GM23338 (cell line): ENCODE data around the gene PAF1. TPM values are rescaled to one million over a fixed set of nuclear protein-coding genes. Genes with fewer than 3 reads are reported as not detected.

Experiments used
- ATAC-seq: fragments of 200-7000 bp; cut with Tn5 transposase; 3 replicates; pipeline ENCODE4 v1.9.1; 2020
- DNase-seq: peaks from one replicate; pipeline ENCODE4 v3.0.0-alpha.2; 2015; ENCODE audit warnings: low spot score
- H2AFZ ChIP-seq: fragments of 200-600 bp; sonication (generic); 2 replicates; pipeline ENCODE4 v1.8.0; 2016; ENCODE audit warnings: antibody characterized with exemption, mild to moderate bottlenecking, moderate library complexity
- H3F3A ChIP-seq: fragments of 200-600 bp; sonication (generic); replicated peaks from 2 replicates; pipeline ENCODE4 v1.8.0; 2017; ENCODE audit warnings: antibody characterized with exemption, mixed run types, low read depth
- H3K27ac ChIP-seq: fragments of 200-600 bp; sonication (generic); 2 replicates; pipeline ENCODE4 v1.6.1; 2016; ENCODE audit warnings: low read depth
- H3K27me3 ChIP-seq: fragments of 200-600 bp; sonication (generic); 2 replicates; pipeline ENCODE4 v1.8.0; 2016; ENCODE audit warnings: mild to moderate bottlenecking, mixed run types, moderate library complexity; ENCODE audit not compliant: insufficient read depth
- H3K36me3 ChIP-seq: fragments of 200-600 bp; sonication (generic); 2 replicates; pipeline ENCODE4 v1.8.0; 2016; ENCODE audit warnings: mild to moderate bottlenecking; ENCODE audit not compliant: insufficient read depth
- H3K4me1 ChIP-seq: fragments of 200-600 bp; sonication (generic); 2 replicates; pipeline ENCODE4 v1.8.0; 2016; ENCODE audit warnings: mild to moderate bottlenecking, moderate library complexity; ENCODE audit not compliant: insufficient read depth
- H3K4me2 ChIP-seq: fragments of 200-600 bp; sonication (generic); 2 replicates; pipeline ENCODE4 v1.7.1; 2017; ENCODE audit warnings: mixed run types
- H3K4me3 ChIP-seq: fragments of 200-600 bp; sonication (generic); 2 replicates; pipeline ENCODE4 v1.6.1; 2016; ENCODE audit warnings: mixed run types
- H3K79me2 ChIP-seq: fragments of 200-600 bp; sonication (generic); replicated peaks from 2 replicates; pipeline ENCODE4 v1.8.0; 2017; ENCODE audit warnings: mild to moderate bottlenecking; ENCODE audit not compliant: insufficient read depth
- H3K9me2 ChIP-seq: fragments of 200-600 bp; sonication (generic); 2 replicates; pipeline ENCODE4 v1.8.0; 2017; ENCODE audit not compliant: insufficient read depth
- H4K20me1 ChIP-seq: fragments of 200-600 bp; sonication (generic); replicated peaks from 2 replicates; pipeline ENCODE4 v1.8.0; 2017; ENCODE audit warnings: mild to moderate bottlenecking; ENCODE audit not compliant: insufficient read depth
- H3K27ac Mint-ChIP-seq: 2 replicates; pipeline ENCODE4 v1.8.0; 2020; ENCODE audit warnings: inconsistent platforms, mild to moderate bottlenecking, moderate library complexity, mixed read lengths
- H3K27me3 Mint-ChIP-seq: 3 replicates; pipeline ENCODE4 v1.8.0; 2022; ENCODE audit warnings: low read depth, mild to moderate bottlenecking, moderate library complexity, mixed read lengths, inconsistent platforms; ENCODE audit not compliant: insufficient read depth, poor library complexity
- H3K36me3 Mint-ChIP-seq: 3 replicates; pipeline ENCODE4 v1.8.0; 2021; ENCODE audit warnings: low read depth, mild to moderate bottlenecking, inconsistent platforms, moderate library complexity, mixed read lengths
- H3K4me1 Mint-ChIP-seq: 3 replicates; pipeline ENCODE4 v1.8.0; 2020; ENCODE audit warnings: mild to moderate bottlenecking, inconsistent platforms, mixed read lengths
- H3K4me3 Mint-ChIP-seq: 3 replicates; pipeline ENCODE4 v1.8.0; 2021; ENCODE audit warnings: moderate library complexity, mild to moderate bottlenecking, inconsistent platforms, mixed read lengths
- H3K9me3 Mint-ChIP-seq: 3 replicates; pipeline ENCODE4 v1.8.0; 2020; ENCODE audit warnings: moderate library complexity, mild to moderate bottlenecking, inconsistent platforms, mixed read lengths
- CREB1 ChIP-seq: fragments of 250-450 bp; sonication (Bioruptor Pico); IDR thresholded peaks from 2 replicates; pipeline ENCODE4 v1.5.0; 2020; ENCODE audit warnings: low read depth, mild to moderate bottlenecking, moderate library complexity
- ETS1 ChIP-seq: IDR thresholded peaks from 2 replicates; pipeline ENCODE4 v1.6.1; 2016; ENCODE audit warnings: antibody characterized with exemption
- EZH2phosphoT487 ChIP-seq: fragments of 200-600 bp; sonication (generic); IDR thresholded peaks from one replicate; pipeline ENCODE4 v1.8.1; 2018; ENCODE audit warnings: antibody characterized with exemption; ENCODE audit not compliant: unreplicated experiment
- NANOG ChIP-seq: IDR thresholded peaks from 2 replicates; pipeline ENCODE4 v1.6.1; 2016; ENCODE audit warnings: antibody characterized with exemption, borderline replicate concordance
- POLR2AphosphoS5 ChIP-seq: IDR thresholded peaks from 2 replicates; pipeline ENCODE4 v1.6.1; 2016; ENCODE audit warnings: antibody characterized with exemption, low read depth
- polyA plus RNA-seq: library from polyadenylated mRNA; unstranded; fragments of >200 nt; fragmentation: Nextera tagmentation; extraction: Ambion mirVana; gene quantifications from 2 replicates; pipeline ENCODE4 v1.2.1, GENCODE V29; 2016
- total RNA-seq: library from RNA; depleted of rRNA; stranded (reverse); fragments of >200 nt; shearing (Covaris generic); gene quantifications from 2 replicates; pipeline ENCODE4 v1.2.3, GENCODE V29; 2014

Gene PAF1
- total and polyA plus RNA-seq, 2 experiments from 2014 or later: 22.1 to 47.3 TPM

GRCh38 chr19:39410017-39410830 lies 19.3 kb upstream of the PAF1 start:
- no peak overlapping the region for H2AFZ ChIP-seq

GRCh38 chr19:39409208-39410016 lies 18.5 kb upstream of the PAF1 start:
- ATAC-seq: peak; percentile 4
- peak; percentile 99 for DNase-seq
- 0 out of 2 replicates have a peak, but pooled peaks have one; percentile 35 for TF ChIP-seq ETS1
- peak; percentile 92 for TF ChIP-seq POLR2AphosphoS5
- TF ChIP-seq EZH2phosphoT487: no peak
- TF ChIP-seq CREB1 (CRISPR knock-in tag): peak; percentile 98
- H2AFZ ChIP-seq: no peak overlapping the region
- Mint-ChIP-seq H3K9me3 (peaks cover 4% of the 10 kb centered on the region; the same call in 2 of the 3 replicates), H3K4me3 (peak overlapping the region; percentile 94), H3K27me3 (peaks cover 43% of the 10 kb centered on the region), H3K36me3 (peaks cover 20% of the 10 kb centered on the region; the same call in 2 of the 3 replicates), H3K27ac (peak overlapping the region; percentile 91), H3K4me1 (peaks cover 53% of the 10 kb centered on the region)
- H3K4me2 ChIP-seq: peak overlapping the region; percentile 91
- no peaks in the 10 kb centered on the region for H3K36me3 ChIP-seq
- no peaks in the 10 kb centered on the region for H3K27me3 ChIP-seq
- H3K79me2 ChIP-seq: peaks cover 32% of the 10 kb centered on the region
- H4K20me1 ChIP-seq: peaks cover 6% of the 10 kb centered on the region; the same call in 1 of the 2 replicates
- H3K27ac ChIP-seq: peak overlapping the region; percentile 93
- no peaks in the 10 kb centered on the region for H3K9me2 ChIP-seq
- H3K4me1 ChIP-seq: peaks cover 54% of the 10 kb centered on the region
- H3F3A ChIP-seq: peaks cover 39% of the 10 kb centered on the region
- H3K4me3 ChIP-seq: peak overlapping the region; percentile 99

More at GRCh38 chr19:39410017-39410830, 19.3 kb upstream of the PAF1 start:
- H3K4me1 ChIP-seq: peaks cover 52% of the 10 kb centered on the region
- Mint-ChIP-seq H3K4me1 (peaks cover 55% of the 10 kb centered on the region), H3K9me3 (peaks cover 4% of the 10 kb centered on the region; the same call in 2 of the 3 replicates), H3K4me3 (peak overlapping the region; percentile 94), H3K27ac (peak overlapping the region; percentile 96), H3K36me3 (peaks cover 26% of the 10 kb centered on the region), H3K27me3 (peaks cover 47% of the 10 kb centered on the region)
- TF ChIP-seq NANOG (no peak), CREB1 (CRISPR knock-in tag) (peak; percentile 25; the same call in 1 of the 2 replicates)
- H3K79me2 ChIP-seq: peaks cover 38% of the 10 kb centered on the region
- H3K4me2 ChIP-seq: peak overlapping the region; percentile 91
- H3K27ac ChIP-seq: peak overlapping the region; percentile 93
- no peaks in the 10 kb centered on the region for H3K9me2 ChIP-seq
- no peaks in the 10 kb centered on the region for H3K27me3 ChIP-seq
- ATAC-seq (peak; percentile 0), DNase-seq (peak; percentile 62)
- H3K36me3 ChIP-seq: no peaks in the 10 kb centered on the region
- H3K4me3 ChIP-seq: peak overlapping the region; percentile 99
- peaks cover 11% of the 10 kb centered on the region; the same call in 1 of the 2 replicates for H4K20me1 ChIP-seq
- H3F3A ChIP-seq: peaks cover 35% of the 10 kb centered on the region
